ENCODE data around the gene TMEM52. TPM values are rescaled to one million over a fixed set of nuclear protein-coding genes. Genes with fewer than 3 reads are reported as not detected.
A peak's percentile ranks its signal among the peaks of the same experiment; 100 is the strongest.

The TMEM52 gene
- total and polyA plus RNA-seq, 2 experiments from 2014 or later = 0.40 TPM; not detected in 1

DNA sequence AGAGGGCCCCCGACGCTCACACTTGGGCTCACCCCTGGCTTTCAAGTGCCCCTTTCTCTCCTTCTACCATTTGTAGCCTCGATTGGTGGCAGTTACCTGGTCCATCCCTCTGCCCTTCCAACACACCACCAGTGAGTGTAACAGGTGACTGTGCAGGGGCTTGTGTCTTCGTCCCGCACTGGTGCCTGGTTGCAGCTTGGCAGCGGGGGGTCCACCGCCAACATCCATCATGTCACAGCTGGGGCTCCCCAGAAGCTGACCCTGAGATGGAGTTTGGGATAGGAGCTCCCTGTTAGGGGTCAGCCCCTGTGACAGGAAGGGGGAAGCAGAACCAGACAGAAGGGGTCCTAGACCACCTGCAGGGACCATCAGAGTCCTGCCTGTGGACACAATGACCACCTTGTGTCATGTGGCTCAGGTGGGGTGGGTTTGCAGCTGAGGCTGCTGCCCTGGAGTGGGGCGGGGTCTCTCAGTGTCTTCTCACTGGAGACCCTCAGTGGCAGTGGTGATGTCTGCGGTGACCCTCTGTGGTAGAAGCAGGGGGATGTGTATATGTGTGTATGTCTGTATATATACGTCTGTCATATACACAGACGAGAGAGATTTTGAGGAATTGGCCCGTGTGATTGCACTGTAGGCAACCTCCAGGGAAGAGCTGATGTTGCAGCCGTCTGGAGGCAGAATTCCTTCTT, 7.6 kb downstream of the TMEM52 start:
- Histone ChIP-seq H3K4me2 (ENCODE audit: unreplicated experiment) (no peak overlapping the region), H3K4me1 (ENCODE audit: insufficient read depth) (peaks cover 5% of the 10 kb centered on the region; the same call in 1 of the 2 replicates), H4K20me1 (ENCODE audit: insufficient read depth) (no peaks in the 10 kb centered on the region), H3K9me2 (ENCODE audit: insufficient read depth) (no peaks in the 10 kb centered on the region), H3F3A (ENCODE audit: insufficient read depth) (no peaks in the 10 kb centered on the region), H3K27me3 (replicated peaks; ENCODE audit: insufficient read depth) (no peaks in the 10 kb centered on the region), H3K79me2 (ENCODE audit: insufficient read depth) (peaks cover 9% of the 10 kb centered on the region), H3K27ac (no peak overlapping the region), H3K4me3 (no peak overlapping the region), H3K9ac (no peak overlapping the region), H3K36me3 (ENCODE audit: low read depth) (no peaks in the 10 kb centered on the region), H2AFZ (no peak overlapping the region), H3K9me3 (ENCODE audit: low read depth) (no peaks in the 10 kb centered on the region)
- WGBS, 2 experiments (ENCODE audit: low coverage in 1 of 2, low lambda C conversion rate in 2 of 2, missing lambda C conversion rate in 2 of 2) = 78 to 83% methylated on average over 13 of the region's 13 CpGs
- DNase-seq = no peak
- in situ Hi-C loops (cut with MboI) = no loop called here
- no peak for TF ChIP-seq EZH2 (IDR thresholded peaks at IDR 0.05; ENCODE audit: insufficient read depth, poor library complexity, severe bottlenecking)
- no peak for TF ChIP-seq EZH2phosphoT487 (IDR thresholded peaks at IDR 0.05; ENCODE audit: insufficient read depth, low read depth)

DNA sequence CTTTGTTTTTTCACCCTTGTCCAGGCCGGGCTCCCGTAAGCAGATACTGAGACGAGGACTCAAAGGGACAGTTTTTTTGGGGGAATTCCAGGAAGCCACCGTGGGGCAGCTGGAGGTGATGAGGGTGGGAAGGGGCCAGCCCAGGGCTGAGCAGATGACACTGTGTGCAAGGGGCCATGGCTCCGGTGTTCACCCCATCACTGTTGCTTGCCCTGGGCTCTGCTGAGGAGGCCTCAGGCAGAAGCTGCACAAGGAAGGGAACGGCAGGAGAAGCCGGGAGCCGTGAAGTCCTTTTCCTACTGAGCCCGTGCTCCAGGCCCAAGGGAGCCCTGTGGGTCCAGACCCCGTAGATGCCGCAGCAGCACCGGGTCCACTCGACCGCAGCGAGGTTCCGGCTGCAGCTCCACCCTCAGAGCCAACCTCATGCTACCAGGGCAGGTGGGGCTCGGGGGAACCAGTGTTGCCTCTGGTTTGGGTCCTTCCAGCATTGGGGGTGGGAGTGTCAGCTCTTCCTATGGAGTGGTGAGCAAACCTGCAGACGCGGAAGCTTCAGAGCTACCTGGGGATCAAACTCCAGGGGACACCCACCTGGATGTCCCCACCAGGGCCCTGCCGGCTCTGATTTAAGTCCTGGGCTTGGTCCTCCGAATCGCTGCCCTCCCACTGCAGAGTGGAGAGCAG, 8.3 kb downstream of the TMEM52 start:
- H3K4me3 ChIP-seq = no peak overlapping the region
- H3K36me3 ChIP-seq (ENCODE audit: low read depth) = no peaks in the 10 kb centered on the region
- peaks cover 5% of the 10 kb centered on the region; the same call in 1 of the 2 replicates for H3K4me1 ChIP-seq (ENCODE audit: insufficient read depth)
- H3F3A ChIP-seq (ENCODE audit: insufficient read depth) = no peaks in the 10 kb centered on the region
- no peaks in the 10 kb centered on the region for H3K27me3 ChIP-seq (replicated peaks; ENCODE audit: insufficient read depth)
- H3K9me2 ChIP-seq (ENCODE audit: insufficient read depth) = no peaks in the 10 kb centered on the region
- H3K9ac ChIP-seq = no peak overlapping the region
- no peaks in the 10 kb centered on the region for H4K20me1 ChIP-seq (ENCODE audit: insufficient read depth)
- TF ChIP-seq EZH2phosphoT487 (IDR thresholded peaks at IDR 0.05; ENCODE audit: insufficient read depth, low read depth) = no peak
- TF ChIP-seq EZH2 (IDR thresholded peaks at IDR 0.05; ENCODE audit: insufficient read depth, poor library complexity, severe bottlenecking) = no peak
- H3K27ac ChIP-seq = no peak overlapping the region
- no peak overlapping the region for H2AFZ ChIP-seq
- WGBS, 2 experiments (ENCODE audit: low coverage in 1 of 2, low lambda C conversion rate in 2 of 2, missing lambda C conversion rate in 2 of 2) = 90 to 93% methylated on average over 19 to 20 of the region's 22 CpGs
- H3K4me2 ChIP-seq (ENCODE audit: unreplicated experiment) = no peak overlapping the region
- in situ Hi-C loops (cut with MboI) = no loop called here
- DNase-seq = no peak
- no peaks in the 10 kb centered on the region for H3K9me3 ChIP-seq (ENCODE audit: low read depth)
- H3K79me2 ChIP-seq (ENCODE audit: insufficient read depth) = peaks cover 9% of the 10 kb centered on the region

DNA sequence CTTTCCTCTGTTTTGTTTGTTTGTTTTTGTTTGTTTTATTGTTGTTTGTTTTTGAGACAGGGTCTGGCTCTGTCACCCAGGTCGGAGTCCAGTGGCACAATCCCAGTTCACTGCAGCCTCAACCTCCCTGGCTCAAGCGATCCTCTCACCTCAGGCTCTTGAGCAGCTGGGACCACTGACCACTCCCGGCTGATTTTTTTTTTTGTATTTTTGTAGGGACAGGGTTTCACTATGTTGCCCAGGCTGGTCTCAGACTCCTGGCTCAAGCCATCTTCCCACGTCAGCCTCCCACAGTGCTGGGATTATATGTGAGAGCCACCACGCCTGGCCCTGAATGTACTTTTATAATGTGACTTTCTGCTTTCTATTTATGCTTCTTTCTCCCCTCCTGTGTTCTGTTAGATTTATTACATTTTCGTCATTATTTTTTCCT, 9.0 kb downstream of the TMEM52 start:
- Histone ChIP-seq H3K4me1 (ENCODE audit: insufficient read depth) (peaks cover 5% of the 10 kb centered on the region; the same call in 1 of the 2 replicates), H4K20me1 (ENCODE audit: insufficient read depth) (no peaks in the 10 kb centered on the region), H3K4me2 (ENCODE audit: unreplicated experiment) (peak overlapping the region; percentile 80), H3F3A (ENCODE audit: insufficient read depth) (no peaks in the 10 kb centered on the region), H3K9ac (peak overlapping the region; percentile 91), H3K9me3 (ENCODE audit: low read depth) (no peaks in the 10 kb centered on the region), H3K4me3 (peak overlapping the region; percentile 77), H3K27me3 (replicated peaks; ENCODE audit: insufficient read depth) (no peaks in the 10 kb centered on the region), H2AFZ (peak overlapping the region; percentile 84), H3K9me2 (ENCODE audit: insufficient read depth) (no peaks in the 10 kb centered on the region), H3K79me2 (ENCODE audit: insufficient read depth) (peaks cover 9% of the 10 kb centered on the region), H3K36me3 (ENCODE audit: low read depth) (no peaks in the 10 kb centered on the region), H3K27ac (peak overlapping the region; percentile 92; the same call in 1 of the 2 replicates)
- no peak for DNase-seq
- 84 to 90% methylated on average over 6 of the region's 6 CpGs for WGBS, 2 experiments (ENCODE audit: low coverage in 1 of 2, low lambda C conversion rate in 2 of 2, missing lambda C conversion rate in 2 of 2)
- in situ Hi-C loops (cut with MboI) = no loop called here
- TF ChIP-seq EZH2phosphoT487 (IDR thresholded peaks at IDR 0.05; ENCODE audit: insufficient read depth, low read depth) = no peak
- no peak for TF ChIP-seq EZH2 (IDR thresholded peaks at IDR 0.05; ENCODE audit: insufficient read depth, poor library complexity, severe bottlenecking)

DNA sequence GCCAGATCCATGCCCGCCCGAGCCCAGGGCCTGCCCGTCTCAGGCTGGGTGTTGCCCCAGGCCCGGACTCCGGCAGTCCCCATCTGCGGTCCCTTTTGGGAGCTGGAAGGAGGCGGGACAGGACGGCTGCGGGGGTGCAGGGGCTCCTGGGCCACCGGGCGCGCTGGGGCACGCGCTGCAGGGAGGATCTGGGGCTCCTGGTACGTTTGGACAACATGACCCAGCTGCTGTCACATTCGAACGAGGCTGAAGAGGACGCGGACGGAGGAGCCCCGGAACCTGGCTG, 10.6 kb downstream of the TMEM52 start:
- in situ Hi-C loops (cut with MboI) = loop anchor here (10.0 kb wide), 1 partner anchor 104 kb away; no protein-coding TSS in a partner anchor

More for the DNA sequence above, 10.6 kb downstream of the TMEM52 start:
- 0 to 1% methylated on average over 14 to 21 of the region's 21 CpGs for WGBS, 2 experiments (ENCODE audit: low coverage in 1 of 2, low lambda C conversion rate in 2 of 2, missing lambda C conversion rate in 2 of 2)
- Histone ChIP-seq H3K9me2 (ENCODE audit: insufficient read depth) (no peaks in the 10 kb centered on the region), H3K9ac (peak overlapping the region; percentile 85), H3K27me3 (replicated peaks; ENCODE audit: insufficient read depth) (no peaks in the 10 kb centered on the region), H3K36me3 (ENCODE audit: low read depth) (no peaks in the 10 kb centered on the region), H3K79me2 (ENCODE audit: insufficient read depth) (peaks cover 9% of the 10 kb centered on the region), H2AFZ (peak overlapping the region; percentile 70), H3K4me1 (ENCODE audit: insufficient read depth) (peaks cover 5% of the 10 kb centered on the region; the same call in 1 of the 2 replicates), H3K4me2 (ENCODE audit: unreplicated experiment) (peak overlapping the region; percentile 81), H3K27ac (peak overlapping the region; percentile 50), H4K20me1 (ENCODE audit: insufficient read depth) (no peaks in the 10 kb centered on the region), H3K9me3 (ENCODE audit: low read depth) (no peaks in the 10 kb centered on the region), H3K4me3 (peak overlapping the region; percentile 73), H3F3A (ENCODE audit: insufficient read depth) (no peaks in the 10 kb centered on the region)
- no peak for DNase-seq
- TF ChIP-seq EZH2phosphoT487 (IDR thresholded peaks at IDR 0.05; ENCODE audit: insufficient read depth, low read depth) (no peak), EZH2 (IDR thresholded peaks at IDR 0.05; ENCODE audit: insufficient read depth, poor library complexity, severe bottlenecking) (no peak)
